Activated CD4-positive, CD25-positive, alpha-beta regulatory T cell (primary cell): Measurements from ENCODE around the gene BIRC6.
A peak's percentile ranks its signal among the peaks of the same experiment; 100 is the strongest.
"Not testable (repeated sequence)": the region's sequence is repeated elsewhere in the genome, so short reads cannot be mapped to it uniquely, and the experiment has no call there.

Source experiments
- DNase-seq, 4 experiments: peaks; one replicate each; lab custom pipeline; 2025; lab: John Stamatoyannopoulos, UW

BIRC6 gene

DNA sequence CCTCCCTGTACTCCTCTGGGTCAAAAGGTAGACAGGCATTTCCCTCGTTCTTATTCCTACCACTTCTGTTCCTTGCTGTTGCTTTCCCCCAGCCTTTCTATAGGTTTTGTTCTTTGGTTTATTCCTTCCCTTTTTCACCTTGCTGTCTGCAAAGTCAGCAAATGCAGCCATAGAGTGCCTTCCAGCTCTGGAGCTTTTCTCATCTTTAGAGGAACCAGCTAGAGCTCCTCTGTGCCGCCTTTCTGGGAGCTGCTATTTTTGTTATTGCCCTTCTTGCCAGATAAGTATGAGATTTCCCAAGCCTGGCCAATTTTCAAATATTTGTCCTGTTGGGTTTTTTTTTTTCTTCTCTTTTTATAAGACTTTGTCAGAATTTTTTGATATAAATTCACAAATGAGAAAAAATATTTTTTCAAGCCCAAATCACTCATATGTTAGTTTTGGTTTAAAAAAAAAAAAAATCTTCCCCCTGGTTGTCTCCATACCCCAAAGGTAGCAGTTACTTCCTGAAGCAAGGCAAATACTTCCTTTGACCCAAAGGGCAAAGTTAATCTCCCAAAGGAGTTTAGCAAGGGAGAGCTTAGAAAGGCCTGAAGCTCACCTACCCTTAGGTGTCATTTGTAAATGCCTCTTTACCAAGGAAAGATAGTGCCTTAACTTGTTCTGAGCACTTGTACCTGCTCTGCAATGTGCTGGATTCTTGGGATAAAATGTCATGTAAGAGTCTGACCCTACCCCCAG lies 265.9 kb downstream of the BIRC6 start:
- no peak for DNase-seq

- DNase-seq: no peak
Measured at GRCh38 chr2:32623311-32623706, 266.5 kb downstream of the BIRC6 start.

DNA sequence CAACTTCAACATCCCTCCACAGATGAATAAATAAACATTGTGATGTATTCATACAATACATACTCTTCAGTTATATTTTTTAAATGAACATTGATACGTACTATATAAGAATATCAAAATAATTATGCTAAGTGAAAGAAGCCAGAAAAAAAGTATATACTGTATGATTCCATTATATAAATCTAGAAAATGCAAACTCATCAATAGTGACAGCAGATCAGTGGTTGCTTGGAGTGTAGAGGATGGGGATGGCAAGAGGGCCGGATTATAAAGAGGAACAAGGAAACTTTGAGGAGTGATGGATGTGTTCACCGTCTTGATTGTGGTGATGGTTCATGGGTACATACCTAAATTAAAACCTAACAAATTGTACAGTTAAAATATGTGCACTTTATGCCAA lies 268.0 kb downstream of the BIRC6 start:
- no peak for DNase-seq

GRCh38 chr2:32626639-32627221 lies 269.9 kb downstream of the BIRC6 start:
- no peak for DNase-seq

DNA sequence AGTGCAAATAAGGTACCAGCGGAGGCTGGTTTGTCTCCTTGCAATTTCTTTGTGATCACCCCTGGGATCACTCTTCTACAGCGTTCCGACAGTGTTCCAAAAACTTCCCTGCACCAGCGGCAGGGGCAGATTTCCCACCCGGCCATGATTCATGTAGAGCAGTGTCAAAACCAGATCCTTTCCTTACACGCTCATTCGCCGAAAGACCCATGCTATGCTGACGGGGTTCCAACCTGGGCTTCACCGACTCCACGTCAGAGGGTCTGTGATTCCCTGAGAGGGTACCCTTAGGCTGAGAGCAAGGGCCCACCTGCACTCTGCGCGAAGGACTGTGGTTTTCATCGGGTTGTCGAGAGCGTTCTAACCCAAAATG lies 270.6 kb downstream of the BIRC6 start:
- peak in 1 of 4 experiments; percentile 22 for DNase-seq

DNA sequence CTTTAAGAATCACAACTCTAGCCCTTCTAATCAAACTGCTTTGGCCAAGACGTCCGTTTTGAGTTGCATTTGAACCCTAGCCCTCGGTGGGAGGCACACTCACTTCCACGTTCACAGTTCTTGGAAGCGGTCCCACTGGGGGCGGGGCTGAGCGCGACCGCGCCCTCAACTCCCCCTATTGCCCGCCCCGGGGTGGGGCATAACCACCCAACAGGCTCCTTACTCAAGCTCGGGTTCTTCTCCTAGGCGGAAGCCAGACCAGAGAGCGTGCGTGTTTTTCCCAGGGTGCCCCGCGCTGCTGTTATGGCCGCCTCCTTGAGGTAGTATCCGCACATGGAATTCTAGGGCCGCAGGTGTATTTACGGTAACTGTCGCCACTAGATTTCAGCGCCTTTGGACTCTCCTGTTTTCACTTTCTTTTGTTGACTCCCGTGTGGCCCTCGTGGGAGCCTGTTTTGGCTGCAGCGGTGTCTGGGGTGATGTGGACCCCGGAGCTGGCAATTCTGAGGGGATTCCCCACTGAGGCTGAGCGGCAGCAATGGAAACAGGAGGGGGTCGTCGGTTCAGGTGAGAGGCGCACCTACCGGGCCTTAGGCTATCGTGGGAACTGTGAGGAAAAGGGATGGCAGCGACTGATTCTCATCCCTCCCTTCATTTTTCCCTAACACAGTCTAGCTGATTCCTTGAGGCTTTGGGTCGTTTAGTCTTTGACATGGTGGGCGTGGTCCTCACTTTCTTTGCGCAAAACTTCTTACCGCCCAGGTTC lies 271.2 kb downstream of the BIRC6 start, which contains the start of gene TTC27:
Gene TTC27 (plus strand): TSS at position 237 of the 766 bp plus-strand sequence. CDS start 243 bp downstream, at position 480.
- DNase-seq: peak; percentile 83 to 92 (median 88)

GRCh38 chr2:32632089-32632488 lies 275.3 kb downstream of the BIRC6 start:
- DNase-seq: no peak

- no peak for DNase-seq
Measured at GRCh38 chr2:32633040-32633439, 276.2 kb downstream of the BIRC6 start.

DNA sequence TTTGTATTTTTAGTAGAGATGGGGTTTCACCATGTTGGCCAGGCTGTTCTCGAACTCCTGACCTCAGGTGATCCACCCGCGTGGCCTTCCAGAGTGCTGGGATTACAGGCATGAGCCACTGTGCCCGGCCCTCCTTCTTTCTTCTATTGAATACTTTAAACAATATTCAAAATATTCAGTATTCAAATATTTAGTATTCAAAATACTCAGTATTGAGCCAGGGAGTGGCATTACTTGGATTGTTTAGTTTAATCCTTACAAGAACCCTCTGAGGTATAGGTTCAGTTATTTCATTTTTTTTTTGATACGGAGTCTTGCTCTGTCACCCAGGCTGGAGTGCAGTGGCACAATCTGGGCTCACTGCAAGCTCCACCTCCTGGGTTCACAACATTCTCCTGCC lies 281.7 kb downstream of the BIRC6 start:
- DNase-seq: not testable (repeated sequence)

DNA sequence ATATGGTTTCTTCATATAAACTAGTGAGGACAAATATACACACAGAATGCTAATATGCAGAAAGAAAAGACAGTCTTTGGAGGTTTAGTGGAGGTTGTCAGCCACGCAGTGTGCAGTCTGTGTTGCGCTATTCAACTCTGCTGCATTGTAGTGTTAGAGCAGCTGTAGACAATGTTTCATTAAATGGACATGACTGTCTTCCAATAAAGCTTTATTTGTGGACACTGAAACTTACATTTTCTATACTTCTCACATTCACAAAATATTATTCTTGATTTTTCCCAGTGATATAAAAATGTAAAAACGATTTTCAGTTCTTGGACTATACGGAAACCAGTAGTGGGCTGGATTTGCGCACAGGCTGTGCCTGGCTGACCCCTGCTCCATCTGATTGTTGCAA lies 284.4 kb downstream of the BIRC6 start:
- no peak for DNase-seq

DNA sequence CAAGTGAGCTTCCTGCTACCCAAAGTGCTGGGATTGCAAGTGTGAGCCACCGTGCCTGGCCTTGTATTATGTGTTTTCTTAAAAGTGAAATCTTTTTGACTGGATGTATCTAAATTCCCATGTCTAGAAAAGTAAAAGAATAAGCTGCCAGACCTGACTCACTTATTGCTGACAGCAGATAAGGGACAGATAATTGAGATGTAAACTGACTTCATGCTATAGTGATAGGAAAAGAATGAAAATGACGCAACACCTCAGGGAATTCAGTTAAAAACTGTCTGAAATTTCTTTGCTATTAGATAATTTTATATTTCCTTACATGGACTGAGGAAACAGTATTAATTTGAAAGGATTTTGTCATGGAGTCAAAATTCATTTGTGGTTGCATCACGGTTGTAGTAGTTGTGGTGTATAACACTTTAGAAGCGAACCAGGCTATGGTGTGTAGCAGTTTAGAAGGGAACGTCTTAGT lies 290.4 kb downstream of the BIRC6 start:
- no peak for DNase-seq

GRCh38 chr2:32652555-32653209 lies 295.9 kb downstream of the BIRC6 start:
- no peak for DNase-seq

DNA sequence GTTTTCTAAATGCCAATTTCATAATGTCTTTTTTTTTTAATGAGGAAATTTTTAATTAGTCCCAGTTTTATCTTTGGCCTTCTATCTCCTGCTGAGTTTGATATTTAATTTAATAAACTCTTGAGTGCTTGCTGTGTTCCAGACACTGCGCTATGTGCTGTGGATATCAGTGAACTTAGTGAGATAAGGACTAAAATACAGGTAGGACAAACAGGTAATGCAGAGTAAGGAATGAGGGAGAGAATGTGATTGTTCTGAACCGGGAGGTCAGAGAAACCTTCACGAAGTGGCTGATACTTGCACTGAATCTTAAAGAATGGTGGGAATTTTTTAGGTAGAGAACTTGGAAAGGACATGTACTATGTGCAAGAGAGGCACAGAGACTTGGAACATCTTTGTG lies 299.2 kb downstream of the BIRC6 start:
- no peak for DNase-seq

- DNase-seq: no peak
Measured at GRCh38 chr2:32663864-32664263, 307.0 kb downstream of the BIRC6 start.

DNA sequence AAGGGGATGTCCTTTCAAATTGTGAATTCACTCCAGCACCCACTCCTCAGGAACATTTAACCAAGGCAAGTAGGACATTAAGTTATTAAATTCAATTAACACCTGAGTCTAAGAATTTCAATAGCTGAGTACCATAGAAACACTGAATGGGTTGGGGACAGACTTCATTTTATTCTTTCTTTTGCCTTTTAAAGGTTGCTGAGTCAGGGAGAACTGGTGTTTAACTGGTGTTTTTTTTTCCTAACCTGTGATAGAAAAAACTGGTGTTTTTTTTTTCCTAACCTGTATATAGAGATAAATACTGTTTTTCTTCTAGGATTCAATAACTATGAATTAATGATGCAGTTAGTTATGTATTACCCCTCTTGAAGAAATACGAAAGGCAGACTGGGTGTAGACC lies 309.9 kb downstream of the BIRC6 start:
- DNase-seq: no peak

DNA sequence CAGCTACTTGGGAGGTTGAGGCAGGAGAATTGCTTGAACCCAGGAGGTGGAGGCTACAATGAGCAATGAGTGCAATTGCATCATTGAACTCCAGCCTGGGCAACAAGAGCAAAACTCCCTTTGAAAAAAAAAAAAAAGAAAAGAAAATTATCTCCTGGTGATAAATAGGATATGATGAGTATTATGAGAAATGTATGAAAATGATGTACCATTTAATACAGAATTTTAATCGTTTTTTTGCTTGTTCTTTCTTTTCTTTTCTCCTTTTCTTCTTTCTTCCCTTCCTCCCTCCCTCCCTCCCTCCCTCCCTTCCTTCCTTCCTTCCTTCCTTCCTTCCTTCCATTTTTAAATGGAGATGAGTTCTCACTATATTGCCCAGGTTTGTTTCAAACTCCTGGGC lies 311.4 kb downstream of the BIRC6 start:
- no peak for DNase-seq
